HG03457 (cell line): ENCODE measurements around the gene VWA5B2.

Source experiments
- ATAC-seq: cut with Tn5 transposase; IDR thresholded peaks from one replicate; pipeline ENCODE4 v1.9.1; 2021; ENCODE audit warnings: moderate number of reproducible peaks; ENCODE audit not compliant: unreplicated experiment

The VWA5B2 gene

DNA sequence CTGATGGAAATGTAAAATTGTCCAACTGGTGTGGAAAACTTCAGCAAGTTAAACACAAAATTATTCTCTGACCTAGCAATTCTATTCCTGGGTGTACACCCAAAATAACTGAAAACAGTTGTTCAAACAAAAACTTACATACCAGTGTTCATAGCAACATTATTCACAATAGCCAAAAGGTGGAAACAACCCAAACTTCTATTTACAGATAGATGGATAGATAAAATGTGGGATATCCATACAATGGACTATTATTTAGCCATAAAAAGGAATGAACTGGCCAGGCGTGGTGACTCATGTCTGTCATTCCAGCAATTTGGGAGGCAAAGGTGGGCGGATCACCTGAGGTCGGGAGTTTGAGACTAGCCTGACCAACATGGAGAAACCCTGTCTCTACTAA is 6.9 kb upstream of the VWA5B2 start:
- ATAC-seq, result no peak

DNA sequence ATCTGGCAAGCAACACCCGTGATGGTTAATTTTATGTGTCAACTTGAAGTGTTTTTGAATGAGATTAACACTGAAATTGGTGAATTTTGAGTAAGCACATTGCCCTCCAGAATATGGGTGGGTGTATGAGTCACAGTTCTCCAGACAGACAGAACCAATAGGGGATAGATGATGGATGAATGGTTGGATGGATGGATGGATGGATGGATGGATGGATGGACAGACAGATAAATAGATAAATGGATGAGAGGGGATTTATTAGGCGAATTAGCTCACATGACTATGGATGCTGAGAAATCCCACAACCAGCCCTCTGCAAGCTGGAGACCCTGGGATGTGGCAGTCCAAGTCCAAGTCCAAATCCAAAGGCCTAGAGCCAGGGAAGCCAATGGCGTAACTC is 5.4 kb upstream of the VWA5B2 start:
- no peak for ATAC-seq

DNA sequence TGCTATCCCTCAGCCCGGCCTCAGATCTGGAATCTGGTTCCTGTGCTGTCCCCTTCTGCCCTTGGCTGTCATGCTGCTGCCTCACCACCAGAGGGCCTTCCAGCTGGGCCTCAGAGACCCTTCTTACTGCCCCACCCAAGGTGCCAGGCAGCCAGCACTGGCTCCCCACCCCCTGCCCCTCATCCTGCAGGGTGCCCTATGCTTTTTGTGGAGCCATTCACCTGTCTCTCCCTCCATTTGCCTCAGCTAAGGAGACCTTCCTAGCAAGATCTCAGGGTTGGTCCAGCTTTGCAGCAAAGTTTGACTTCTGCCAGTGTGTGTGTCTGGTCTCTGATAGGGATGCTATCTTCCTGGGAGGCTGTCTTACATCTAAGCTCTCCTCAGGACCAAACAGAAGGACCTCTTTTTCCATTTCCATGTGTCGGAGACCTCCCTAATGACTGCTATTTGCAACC is 1.9 kb upstream of the VWA5B2 start:
- no peak for ATAC-seq

DNA sequence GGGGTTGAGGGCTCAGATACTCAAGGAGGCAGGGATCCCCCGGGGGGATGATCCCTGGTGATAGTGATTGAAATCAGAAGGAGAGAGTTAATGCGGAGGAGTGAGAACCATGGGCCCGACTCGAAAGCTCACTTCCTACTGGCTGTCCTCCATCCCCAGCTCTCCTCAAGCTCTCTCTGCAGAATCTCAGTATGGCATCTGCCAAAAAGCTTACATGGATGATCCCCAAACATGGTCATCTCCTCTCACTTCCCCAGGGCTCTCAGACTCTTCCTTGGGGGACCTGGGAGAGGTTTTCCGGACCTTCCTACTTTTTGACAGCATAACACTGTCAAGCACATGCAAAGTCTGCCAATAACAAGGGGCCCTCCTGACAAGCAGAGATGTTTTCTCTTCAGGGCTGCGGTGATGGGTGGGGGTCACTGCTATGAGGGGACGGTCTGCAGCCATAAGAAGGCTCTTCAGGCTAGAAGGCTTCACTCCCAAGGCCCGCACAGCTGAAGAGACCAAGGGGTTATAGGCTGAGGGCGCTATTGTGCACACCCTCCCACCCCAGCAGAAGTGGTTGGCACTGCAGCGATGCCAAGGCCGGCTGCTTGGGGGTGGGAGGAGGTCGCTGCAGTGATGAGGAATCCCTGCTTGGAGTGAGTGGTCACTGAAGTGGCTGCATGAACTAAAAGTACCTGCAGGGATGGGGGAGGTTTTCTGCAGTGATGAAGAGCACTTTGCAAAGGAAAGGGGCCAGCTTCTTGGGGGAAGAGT is 828 bp upstream of the VWA5B2 start:
- ATAC-seq, result no peak

DNA sequence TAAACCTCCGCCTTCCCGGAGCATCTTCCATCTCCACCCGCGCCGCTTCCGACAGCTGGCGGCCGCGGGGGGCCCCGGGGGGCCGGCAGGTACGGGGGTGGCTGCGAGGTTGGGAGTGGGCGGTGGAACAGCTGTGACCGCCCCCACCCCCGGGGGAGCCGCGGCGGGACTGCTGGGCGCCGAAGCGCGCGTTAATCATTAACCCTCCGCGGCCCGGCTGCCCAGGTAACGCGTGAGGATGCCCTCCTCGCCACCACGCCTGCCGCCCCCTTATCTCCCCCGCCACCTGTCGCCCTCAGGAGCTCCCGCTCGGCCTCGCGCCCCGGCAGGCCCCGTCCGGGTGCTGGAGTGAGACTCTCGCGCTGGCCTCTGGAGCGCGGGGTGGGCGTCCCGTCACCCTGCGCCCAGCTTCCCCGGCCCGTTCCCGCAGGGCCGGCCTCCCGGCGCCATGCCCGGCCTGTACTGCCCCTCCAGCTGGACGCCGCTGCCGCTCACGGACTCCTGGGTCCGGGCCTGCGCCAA is 757 bp downstream of the VWA5B2 start:
- ATAC-seq, result no peak

DNA sequence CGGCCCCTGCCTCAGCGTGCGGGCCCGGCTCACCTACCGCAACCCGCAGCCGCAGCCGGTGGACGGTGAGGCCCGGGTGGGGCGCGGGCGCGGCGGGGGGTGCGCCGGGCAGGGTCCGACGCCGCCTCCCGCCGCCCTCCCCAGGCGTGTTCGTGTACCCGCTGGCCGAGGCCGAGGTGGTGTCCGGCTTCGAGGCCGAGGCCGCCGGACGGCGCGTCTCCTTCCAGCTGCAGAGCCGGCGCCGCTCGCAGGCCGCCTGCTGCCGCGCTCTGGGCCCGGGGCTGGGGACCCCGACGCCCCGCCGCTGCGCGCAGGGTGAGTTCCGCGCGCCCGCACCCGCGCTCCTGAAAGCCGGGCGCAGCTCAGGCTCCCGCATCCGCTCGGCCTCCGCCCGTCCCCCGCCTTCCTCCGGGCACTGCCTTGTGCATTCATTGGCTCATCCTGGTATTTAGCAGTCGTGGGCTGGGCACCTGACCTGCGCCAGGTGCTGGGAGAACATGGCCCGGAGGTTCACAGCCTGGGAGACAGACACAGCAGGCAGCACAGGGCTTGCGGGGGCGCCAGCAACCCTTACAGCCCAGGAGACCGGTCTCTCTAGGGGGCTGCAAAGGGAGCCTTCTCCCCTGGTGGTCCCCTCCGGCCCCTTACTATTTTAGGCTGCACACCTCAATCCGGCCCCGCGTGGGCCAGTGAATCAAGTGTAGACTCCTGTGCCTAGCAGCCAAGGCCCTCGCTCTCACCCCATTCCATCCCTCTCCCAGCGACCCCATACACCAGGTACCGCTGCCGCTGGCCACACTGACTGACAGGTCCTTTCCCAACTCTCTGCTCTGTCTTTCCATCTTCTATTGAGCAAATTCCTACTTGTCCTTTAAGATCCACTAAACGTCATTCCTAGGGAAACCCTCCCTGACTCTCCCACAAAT is 1.5 kb downstream of the VWA5B2 start:
- ATAC-seq, result no peak

DNA sequence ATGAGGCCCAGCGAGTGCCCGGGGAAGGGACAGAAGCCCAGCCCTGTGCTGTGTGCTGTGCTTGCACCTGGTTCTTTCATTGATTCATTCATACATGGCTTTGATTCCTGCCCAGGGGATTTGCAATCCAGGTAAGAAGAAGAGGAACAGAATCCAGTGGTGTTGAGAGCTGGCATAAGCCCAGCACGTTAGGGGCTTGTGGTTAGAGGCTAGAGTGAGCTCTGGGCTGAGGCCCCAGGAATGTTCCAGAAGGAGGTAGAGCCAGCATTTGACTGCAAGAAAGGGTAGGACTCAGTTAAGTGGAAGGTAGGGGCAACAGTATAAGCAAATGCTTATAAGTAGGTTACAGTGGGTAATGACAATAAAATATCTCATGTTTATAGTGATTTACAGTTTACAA is 2.3 kb downstream of the VWA5B2 start:
- no peak for ATAC-seq

DNA sequence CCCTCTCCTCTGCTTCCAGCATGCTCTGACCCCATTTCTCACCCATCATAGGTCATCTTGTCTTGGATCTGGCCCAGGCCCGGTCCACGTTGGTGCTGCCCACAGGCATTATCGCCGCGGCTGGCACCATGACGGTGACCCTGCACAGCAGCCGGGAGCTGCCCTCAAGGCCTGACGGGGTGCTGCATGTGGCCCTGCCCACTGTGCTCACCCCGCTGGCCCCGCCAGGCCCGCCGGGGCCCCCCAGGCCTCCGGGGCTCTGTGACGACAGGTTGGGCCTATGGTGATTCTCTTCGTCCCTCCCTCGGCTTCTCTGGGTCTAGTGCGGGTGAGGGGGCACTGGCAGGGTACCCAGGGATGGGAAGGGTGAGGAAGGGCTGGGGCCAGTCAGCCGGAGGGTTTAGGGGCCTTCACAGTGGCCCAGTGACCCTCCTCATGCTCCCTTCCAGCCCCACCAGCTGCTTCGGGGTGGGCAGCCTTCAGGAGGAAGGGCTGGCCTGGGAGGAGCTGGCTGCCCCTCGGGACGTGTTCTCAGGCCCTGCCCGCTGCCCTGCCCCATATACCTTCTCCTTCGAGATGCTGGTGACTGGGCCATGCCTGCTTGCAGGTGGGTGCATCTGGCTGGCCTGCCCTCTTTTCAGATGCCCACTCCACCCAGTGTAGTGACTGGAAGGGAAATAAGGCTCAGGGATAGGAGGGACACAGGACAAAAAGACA is 3.9 kb downstream of the VWA5B2 start:
- ATAC-seq, result no peak

DNA sequence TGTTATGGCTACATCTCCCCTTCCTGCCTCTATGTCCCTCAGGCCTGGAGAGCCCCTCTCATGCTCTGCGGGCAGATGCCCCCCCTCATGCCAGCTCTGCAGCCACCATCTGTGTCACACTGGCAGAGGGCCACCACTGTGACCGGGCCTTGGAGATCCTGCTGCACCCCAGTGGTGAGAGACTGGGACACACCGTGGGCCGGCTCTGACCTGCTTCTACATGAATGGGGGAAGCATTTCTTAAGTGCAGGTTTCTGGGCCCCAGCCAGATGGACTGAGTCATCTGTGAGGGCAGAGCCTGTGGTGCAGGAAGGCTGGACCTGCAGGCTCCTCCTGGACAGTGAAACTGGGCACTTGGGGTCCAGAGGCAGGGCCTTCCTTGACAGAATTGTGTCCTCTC is 4.8 kb downstream of the VWA5B2 start:
- ATAC-seq, result no peak

DNA sequence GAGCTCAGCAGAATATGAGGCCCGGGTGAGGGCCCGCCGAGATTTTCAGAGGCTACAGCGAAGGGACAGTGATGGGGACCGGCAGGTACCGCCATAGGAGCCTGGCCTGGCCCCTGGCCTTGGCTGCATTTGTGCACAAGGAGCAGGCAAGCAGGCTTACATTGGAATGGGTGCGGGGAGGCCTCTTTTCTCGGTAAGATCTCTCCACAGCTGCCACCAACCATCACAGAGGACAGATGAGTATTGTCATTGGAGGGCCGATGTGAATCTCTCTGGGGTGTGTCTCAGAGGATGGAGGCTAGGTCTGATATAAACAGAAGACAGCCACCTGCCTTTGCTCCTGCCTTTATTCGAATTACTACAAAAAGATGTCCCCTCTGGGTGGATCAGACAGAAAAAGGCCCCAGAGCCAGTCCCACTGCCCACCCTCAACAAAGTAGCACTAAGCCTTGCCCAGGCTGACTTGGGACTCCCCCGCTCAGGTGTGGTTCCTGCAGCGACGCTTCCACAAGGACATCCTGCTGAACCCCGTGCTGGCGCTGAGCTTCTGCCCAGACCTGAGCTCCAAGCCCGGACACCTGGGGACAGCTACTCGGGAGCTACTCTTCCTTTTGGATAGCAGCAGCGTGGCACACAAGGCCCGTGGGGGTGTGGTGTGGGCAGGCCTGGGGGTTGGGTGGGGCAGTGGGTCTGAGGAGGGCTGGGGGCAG is 5.4 kb downstream of the VWA5B2 start:
- ATAC-seq, result no peak

DNA sequence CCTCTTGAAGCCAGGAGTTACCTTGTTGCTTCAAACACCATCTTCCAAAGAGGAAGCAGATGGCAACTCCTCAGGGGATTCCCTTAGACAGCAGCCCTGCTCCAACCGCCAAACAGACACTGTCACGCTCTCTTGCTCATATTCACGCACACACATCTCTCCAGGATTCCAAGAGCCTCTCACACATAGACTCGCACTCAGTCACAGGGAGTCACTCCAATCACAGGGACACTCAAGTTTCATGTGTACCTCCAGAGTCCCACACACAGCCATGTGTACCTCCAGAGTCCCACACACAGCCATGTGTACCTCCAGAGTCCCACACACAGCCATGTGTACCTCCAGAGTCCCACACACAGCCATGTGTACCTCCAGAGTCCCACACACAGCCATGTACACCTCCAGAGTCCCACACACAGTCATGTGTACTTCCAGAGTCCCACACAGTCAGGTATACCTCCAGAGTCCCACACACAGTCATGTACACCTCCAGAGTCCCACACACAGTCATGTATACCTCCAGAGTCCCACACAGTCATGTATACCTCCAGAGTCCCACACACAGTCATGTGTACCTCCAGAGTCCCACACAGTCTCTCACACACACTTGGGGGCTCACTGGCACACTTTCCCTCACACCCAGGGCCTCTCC is 6.1 kb downstream of the VWA5B2 start:
- ATAC-seq, result no peak

DNA sequence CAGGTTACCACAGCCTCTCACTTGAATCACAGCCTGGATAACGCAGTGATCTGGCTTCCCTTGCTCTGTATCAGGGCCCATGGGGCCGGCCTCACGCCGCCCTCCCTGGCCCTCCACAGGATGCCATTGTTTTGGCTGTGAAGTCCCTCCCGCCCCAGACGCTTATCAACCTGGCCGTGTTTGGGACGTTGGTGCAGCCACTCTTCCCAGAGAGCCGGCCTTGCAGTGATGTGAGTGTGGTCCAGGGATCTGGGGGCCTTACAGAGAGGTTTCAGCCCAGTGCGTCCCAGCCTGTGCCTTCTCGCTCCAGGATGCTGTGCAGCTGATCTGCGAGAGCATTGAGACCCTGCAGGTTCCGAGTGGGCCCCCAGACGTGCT is 6.6 kb downstream of the VWA5B2 start:
- ATAC-seq, result no peak

DNA sequence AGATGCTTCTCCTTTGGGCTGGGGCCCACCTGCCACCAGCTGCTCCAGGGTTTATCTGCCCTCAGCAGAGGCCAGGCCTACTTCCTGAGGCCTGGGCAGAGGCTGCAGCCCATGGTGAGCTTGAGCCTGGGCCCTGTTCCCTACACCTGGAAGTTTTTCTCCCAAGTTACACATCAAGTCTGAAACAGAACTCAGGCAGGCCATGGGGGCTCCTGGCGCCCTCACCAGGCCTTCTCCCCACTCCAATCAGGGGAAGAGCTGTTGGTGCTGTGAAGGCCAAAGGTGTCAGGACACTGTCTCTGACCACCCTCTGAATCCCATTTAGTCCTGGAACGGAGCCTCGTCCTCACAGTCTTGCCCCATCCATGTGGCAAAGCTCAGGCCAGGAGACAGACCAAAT is 7.3 kb downstream of the VWA5B2 start:
- no peak for ATAC-seq

DNA sequence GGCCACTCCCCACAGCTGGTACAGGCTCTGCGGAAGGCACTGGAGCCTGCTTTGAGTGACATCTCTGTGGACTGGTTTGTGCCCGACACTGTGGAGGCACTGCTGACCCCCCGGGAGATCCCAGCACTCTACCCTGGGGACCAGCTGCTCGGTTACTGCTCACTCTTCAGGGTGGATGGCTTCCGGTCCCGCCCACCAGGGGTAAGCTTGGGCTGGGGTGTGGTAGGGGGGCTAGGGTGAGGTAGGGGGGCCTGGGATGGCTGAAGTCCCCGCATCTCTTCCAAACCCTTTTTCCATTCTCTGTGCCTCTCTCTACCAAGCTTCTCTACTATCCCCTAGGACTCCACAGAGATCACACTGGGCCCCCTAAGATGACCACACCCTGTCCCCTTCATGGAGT is 7.8 kb downstream of the VWA5B2 start:
- no peak for ATAC-seq

DNA sequence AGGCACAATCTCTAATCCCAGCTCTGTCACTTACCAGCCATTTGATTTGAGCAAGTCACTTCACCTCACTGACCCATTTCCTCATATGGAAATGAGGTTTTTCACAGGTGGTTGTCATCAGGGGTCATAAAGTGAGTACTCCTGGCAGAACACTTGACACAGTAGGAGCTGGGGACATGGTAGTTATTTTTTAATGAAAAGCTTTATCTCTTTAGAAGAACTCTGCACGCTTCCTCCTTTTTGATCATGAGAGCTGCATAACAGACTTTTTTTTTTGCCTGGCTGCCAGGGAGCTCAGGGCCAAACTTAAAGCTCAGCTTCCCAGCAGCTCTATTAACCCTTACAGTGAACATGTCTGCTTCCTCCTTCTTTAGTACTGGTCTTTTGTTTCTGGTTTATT is 8.4 kb downstream of the VWA5B2 start:
- ATAC-seq, result no peak

DNA sequence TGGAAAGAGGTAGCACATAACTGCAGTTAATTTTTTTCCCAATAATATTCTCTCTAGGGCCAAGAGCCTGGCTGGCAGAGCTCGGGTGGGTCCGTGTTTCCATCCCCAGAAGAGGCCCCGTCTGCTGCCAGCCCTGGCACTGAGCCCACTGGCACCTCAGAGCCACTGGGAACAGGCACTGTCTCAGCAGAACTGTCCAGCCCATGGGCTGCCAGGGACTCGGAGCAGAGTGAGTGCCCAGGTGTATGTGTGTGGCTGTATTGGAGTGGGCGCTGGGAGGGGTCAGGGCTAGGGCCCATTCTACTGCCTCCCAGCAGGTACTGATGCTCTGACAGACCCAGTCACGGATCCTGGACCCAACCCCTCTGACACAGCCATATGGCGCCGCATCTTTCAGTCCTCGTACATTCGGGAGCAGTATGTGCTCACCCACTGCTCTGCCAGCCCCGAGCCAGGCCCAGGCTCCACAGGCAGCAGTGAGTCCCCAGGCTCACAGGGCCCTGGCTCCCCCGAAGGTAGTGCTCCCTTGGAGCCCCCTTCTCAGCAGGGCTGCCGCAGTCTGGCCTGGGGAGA is 8.9 kb downstream of the VWA5B2 start:
- ATAC-seq, result no peak

DNA sequence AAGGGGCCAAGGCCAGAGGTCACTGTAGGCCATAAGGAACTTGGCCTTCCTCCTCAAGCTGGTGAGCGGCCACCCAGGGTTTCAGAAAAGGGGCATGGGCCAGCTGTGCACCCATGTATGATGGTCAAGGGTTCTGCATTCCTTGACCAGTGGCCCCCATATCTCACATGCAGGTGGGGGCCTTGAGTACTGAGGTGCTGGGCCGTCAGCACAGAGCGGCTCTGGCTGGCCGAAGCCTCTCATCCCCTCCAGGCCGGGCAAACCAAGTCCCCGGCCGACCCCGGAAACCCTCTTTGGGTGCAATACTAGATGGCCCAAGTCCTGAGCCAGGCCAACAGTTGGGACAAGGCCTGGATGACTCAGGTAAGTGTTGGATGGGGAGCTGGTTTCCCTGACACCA is 9.8 kb downstream of the VWA5B2 start:
- ATAC-seq, result no peak

DNA sequence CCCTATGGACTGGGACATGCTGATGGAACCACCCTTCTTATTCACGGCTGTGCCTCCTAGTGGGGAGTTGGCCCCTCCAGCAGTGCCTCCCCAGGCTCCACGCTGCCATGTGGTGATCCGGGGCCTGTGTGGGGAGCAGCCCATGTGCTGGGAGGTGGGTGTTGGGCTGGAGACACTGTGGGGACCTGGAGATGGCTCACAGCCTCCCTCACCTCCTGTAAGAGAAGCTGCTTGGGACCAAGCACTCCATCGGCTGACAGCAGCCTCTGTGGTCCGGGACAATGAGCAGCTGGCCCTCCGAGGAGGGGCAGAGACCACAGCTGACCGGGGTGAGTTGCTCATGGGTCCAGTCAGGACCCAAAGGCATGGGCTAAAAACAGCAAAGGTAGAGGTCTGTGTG is 10.3 kb downstream of the VWA5B2 start:
- ATAC-seq, result no peak

DNA sequence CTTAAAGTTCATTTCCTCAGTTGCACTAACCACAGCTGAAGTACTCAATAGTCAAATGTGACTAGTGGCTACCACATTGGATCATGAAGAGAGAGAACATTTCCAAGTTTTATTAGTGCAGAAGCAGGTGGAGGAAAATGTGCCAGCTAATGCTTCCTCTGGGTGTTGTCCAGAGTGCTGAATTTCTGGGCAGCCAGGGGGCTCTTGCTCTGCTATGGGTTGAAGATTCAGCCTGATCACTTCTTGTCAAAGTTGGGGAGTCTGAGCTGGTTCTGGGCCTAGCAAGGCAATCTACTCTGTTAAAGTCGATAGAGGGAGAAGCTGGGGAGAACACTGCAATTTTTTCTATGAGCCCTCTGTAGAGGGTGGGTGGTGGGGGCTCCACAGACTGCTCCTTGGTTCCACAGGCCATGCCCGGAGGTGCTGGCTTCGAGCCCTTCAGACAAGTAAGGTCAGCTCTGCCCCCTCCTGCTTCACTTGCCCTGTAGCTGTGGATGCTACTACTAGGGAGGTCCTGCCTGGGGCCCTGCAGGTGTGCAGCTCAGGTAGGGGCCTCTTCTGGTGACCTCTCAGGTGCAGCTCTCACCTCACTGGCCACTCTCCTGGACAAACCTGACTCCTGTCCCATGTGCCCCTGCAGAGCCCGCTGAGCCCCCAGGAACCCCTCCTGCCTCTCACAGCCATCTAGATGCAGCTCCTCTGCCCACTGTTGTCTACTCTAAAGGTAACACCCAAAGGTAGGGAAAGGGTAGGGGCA is 11.2 kb downstream of the VWA5B2 start:
- no peak for ATAC-seq
